ENCODE results near the gene GCDH.

GRCh38 chr19:12937927-12938778 is 47.2 kb downstream of the GCDH start, which contains the start of gene CALR:
- TF ChIP-seq CTCF (IDR thresholded peaks at IDR 0.05) (no peak), POLR2A (IDR thresholded peaks at IDR 0.05) (peak; percentile 99 to 100)
